ENCODE measurements around the gene XYLT1. TPM values are rescaled to one million over a fixed set of nuclear protein-coding genes. Genes with fewer than 3 reads are reported as not detected.

The XYLT1 gene
- total RNA-seq, 1 experiment from 2014 or later: 12.5 TPM

- intact Hi-C loops (cut with micrococcal nuclease; ENCODE audit: unreplicated experiment): no loop called here
- Mint-ChIP-seq H3K36me3 (ENCODE audit: insufficient read depth, unreplicated experiment) (peaks cover 5% of the 10 kb centered on the region), H3K4me1 (ENCODE audit: low read depth, unreplicated experiment) (no peaks in the 10 kb centered on the region), H3K27me3 (ENCODE audit: insufficient read depth, unreplicated experiment) (no peaks in the 10 kb centered on the region), H3K27ac (ENCODE audit: unreplicated experiment) (no peak overlapping the region), H3K4me3 (ENCODE audit: unreplicated experiment) (no peak overlapping the region), H3K9me3 (ENCODE audit: unreplicated experiment) (no peaks in the 10 kb centered on the region)
- BruUV-seq (replicated peaks): no TSS peak
- no peak for DNase-seq
- TF ChIP-seq CTCF (IDR thresholded peaks at IDR 0.05; ENCODE audit: insufficient read depth in 1 of 2, low read depth in 1 of 2, low read length in 1 of 2, severe bottlenecking in 1 of 2, unreplicated experiment in 1 of 2): no peak
- Histone ChIP-seq H3K9me3 (no peaks in the 10 kb centered on the region), H3K27me3 (replicated peaks; ENCODE audit: control insufficient read depth, insufficient read depth, low read length) (no peaks in the 10 kb centered on the region), H3K4me3 (ENCODE audit: low read depth, low read length) (no peak overlapping the region), H3K36me3 (ENCODE audit: control insufficient read depth, insufficient read depth, low read length) (0 out of 2 replicates have a peak, but pooled peaks cover 2% of the 10 kb centered on the region), H3K4me1 (no peaks in the 10 kb centered on the region)
- ChIA-PET CTCF (no interaction called here), POLR2A (no interaction called here)
These were observed 213.2 kb downstream of the XYLT1 start for GRCh38 chr16:17257426-17258023.

- Mint-ChIP-seq H3K27me3 (ENCODE audit: insufficient read depth, unreplicated experiment) (no peaks in the 10 kb centered on the region), H3K9me3 (ENCODE audit: unreplicated experiment) (no peaks in the 10 kb centered on the region), H3K36me3 (ENCODE audit: insufficient read depth, unreplicated experiment) (no peaks in the 10 kb centered on the region), H3K4me1 (ENCODE audit: low read depth, unreplicated experiment) (no peaks in the 10 kb centered on the region), H3K27ac (ENCODE audit: unreplicated experiment) (no peak overlapping the region), H3K4me3 (ENCODE audit: unreplicated experiment) (no peak overlapping the region)
- no peaks in the 10 kb centered on the region for H3K36me3 ChIP-seq (ENCODE audit: control insufficient read depth, insufficient read depth, low read length)
- CTCF ChIA-PET: no interaction called here
- no peaks in the 10 kb centered on the region for H3K4me1 ChIP-seq
- DNase-seq: no peak
- POLR2A ChIA-PET: no interaction called here
- BruUV-seq (replicated peaks): no TSS peak
- no peaks in the 10 kb centered on the region for H3K9me3 ChIP-seq
- no peak for TF ChIP-seq CTCF (IDR thresholded peaks at IDR 0.05; ENCODE audit: insufficient read depth in 1 of 2, low read depth in 1 of 2, low read length in 1 of 2, severe bottlenecking in 1 of 2, unreplicated experiment in 1 of 2)
- H3K27me3 ChIP-seq (replicated peaks; ENCODE audit: control insufficient read depth, insufficient read depth, low read length): no peaks in the 10 kb centered on the region
- no peak overlapping the region for H3K4me3 ChIP-seq (ENCODE audit: low read depth, low read length)
- intact Hi-C loops (cut with micrococcal nuclease; ENCODE audit: unreplicated experiment): no loop called here
These were observed 218.1 kb downstream of the XYLT1 start for GRCh38 chr16:17252701-17253100.

- ChIA-PET CTCF (no interaction called here), POLR2A (no interaction called here)
- Mint-ChIP-seq H3K4me1 (ENCODE audit: low read depth, unreplicated experiment) (no peaks in the 10 kb centered on the region), H3K36me3 (ENCODE audit: insufficient read depth, unreplicated experiment) (no peaks in the 10 kb centered on the region), H3K27ac (ENCODE audit: unreplicated experiment) (no peak overlapping the region), H3K9me3 (ENCODE audit: unreplicated experiment) (no peaks in the 10 kb centered on the region), H3K4me3 (ENCODE audit: unreplicated experiment) (no peak overlapping the region), H3K27me3 (ENCODE audit: insufficient read depth, unreplicated experiment) (no peaks in the 10 kb centered on the region)
- intact Hi-C loops (cut with micrococcal nuclease; ENCODE audit: unreplicated experiment): no loop called here
- Histone ChIP-seq H3K27me3 (replicated peaks; ENCODE audit: control insufficient read depth, insufficient read depth, low read length) (no peaks in the 10 kb centered on the region), H3K4me3 (ENCODE audit: low read depth, low read length) (no peak overlapping the region), H3K36me3 (ENCODE audit: control insufficient read depth, insufficient read depth, low read length) (no peaks in the 10 kb centered on the region), H3K4me1 (no peaks in the 10 kb centered on the region), H3K9me3 (no peaks in the 10 kb centered on the region)
- no peak for TF ChIP-seq CTCF (IDR thresholded peaks at IDR 0.05; ENCODE audit: insufficient read depth in 1 of 2, low read depth in 1 of 2, low read length in 1 of 2, severe bottlenecking in 1 of 2, unreplicated experiment in 1 of 2)
- DNase-seq: no peak
- no TSS peak for BruUV-seq (replicated peaks)
These were observed 218.7 kb downstream of the XYLT1 start for GRCh38 chr16:17252064-17252463.
